ENCODE results near the gene CFAP210. TPM values are rescaled to one million over a fixed set of nuclear protein-coding genes. Genes with fewer than 3 reads are reported as not detected.

Gene CFAP210
- total and polyA plus RNA-seq, 10 of the 15 experiments (the other 5 are each of a cell fraction or from before 2014, with no cell fraction given) = not detected

- TF ChIP-seq CUX1 (IDR thresholded peaks at IDR 0.05; ENCODE audit: insufficient replicate concordance, low read depth, low read length) = no peak
- TF ChIP-seq MEF2B (IDR thresholded peaks at IDR 0.05; ENCODE audit: partially characterized antibody, poor library complexity, severe bottlenecking) = peak; percentile 57
- TF ChIP-seq IRF3 (IDR thresholded peaks at IDR 0.05) = no peak
- TF ChIP-seq SMC3 (IDR thresholded peaks at IDR 0.05; ENCODE audit: borderline replicate concordance, low read length) = no peak
- TF ChIP-seq LARP7 (IDR thresholded peaks at IDR 0.05) = peak; percentile 87; the same call in 1 of the 2 replicates
- TF ChIP-seq ELK1 (IDR thresholded peaks at IDR 0.05; ENCODE audit: low read depth, low read length) = peak; percentile 89
- TF ChIP-seq TCF7 (IDR thresholded peaks at IDR 0.05; ENCODE audit: borderline replicate concordance) = no peak
- TF ChIP-seq SP1 (IDR thresholded peaks at IDR 0.05; ENCODE audit: low read depth, low read length) = no peak
- TF ChIP-seq E2F8 (IDR thresholded peaks at IDR 0.05; ENCODE audit: low read depth, partially characterized antibody) = no peak
- TF ChIP-seq CEBPZ (IDR thresholded peaks at IDR 0.05; ENCODE audit: low read depth, low read length) = no peak
- TF ChIP-seq TCF12 (IDR thresholded peaks at IDR 0.05; ENCODE audit: low read depth, low read length) = 0 out of 2 replicates have a peak, but pooled peaks have one; percentile 6
- TF ChIP-seq ZBTB33 (IDR thresholded peaks at IDR 0.05) = no peak
Measured at GRCh38 chr2:169694113-169694893, at the start of gene CFAP210, which contains the start of gene PHOSPHO2 (continued).

Data from GM12878 (cell line).